ENCODE data around the gene ITM2A. TPM values are rescaled to one million over a fixed set of nuclear protein-coding genes. Genes with fewer than 3 reads are reported as not detected.

The ITM2A gene
- total and polyA plus RNA-seq, 2 experiments from 2014 or later = 48.4 to 57.0 TPM

- TF ChIP-seq, protein P1, sequence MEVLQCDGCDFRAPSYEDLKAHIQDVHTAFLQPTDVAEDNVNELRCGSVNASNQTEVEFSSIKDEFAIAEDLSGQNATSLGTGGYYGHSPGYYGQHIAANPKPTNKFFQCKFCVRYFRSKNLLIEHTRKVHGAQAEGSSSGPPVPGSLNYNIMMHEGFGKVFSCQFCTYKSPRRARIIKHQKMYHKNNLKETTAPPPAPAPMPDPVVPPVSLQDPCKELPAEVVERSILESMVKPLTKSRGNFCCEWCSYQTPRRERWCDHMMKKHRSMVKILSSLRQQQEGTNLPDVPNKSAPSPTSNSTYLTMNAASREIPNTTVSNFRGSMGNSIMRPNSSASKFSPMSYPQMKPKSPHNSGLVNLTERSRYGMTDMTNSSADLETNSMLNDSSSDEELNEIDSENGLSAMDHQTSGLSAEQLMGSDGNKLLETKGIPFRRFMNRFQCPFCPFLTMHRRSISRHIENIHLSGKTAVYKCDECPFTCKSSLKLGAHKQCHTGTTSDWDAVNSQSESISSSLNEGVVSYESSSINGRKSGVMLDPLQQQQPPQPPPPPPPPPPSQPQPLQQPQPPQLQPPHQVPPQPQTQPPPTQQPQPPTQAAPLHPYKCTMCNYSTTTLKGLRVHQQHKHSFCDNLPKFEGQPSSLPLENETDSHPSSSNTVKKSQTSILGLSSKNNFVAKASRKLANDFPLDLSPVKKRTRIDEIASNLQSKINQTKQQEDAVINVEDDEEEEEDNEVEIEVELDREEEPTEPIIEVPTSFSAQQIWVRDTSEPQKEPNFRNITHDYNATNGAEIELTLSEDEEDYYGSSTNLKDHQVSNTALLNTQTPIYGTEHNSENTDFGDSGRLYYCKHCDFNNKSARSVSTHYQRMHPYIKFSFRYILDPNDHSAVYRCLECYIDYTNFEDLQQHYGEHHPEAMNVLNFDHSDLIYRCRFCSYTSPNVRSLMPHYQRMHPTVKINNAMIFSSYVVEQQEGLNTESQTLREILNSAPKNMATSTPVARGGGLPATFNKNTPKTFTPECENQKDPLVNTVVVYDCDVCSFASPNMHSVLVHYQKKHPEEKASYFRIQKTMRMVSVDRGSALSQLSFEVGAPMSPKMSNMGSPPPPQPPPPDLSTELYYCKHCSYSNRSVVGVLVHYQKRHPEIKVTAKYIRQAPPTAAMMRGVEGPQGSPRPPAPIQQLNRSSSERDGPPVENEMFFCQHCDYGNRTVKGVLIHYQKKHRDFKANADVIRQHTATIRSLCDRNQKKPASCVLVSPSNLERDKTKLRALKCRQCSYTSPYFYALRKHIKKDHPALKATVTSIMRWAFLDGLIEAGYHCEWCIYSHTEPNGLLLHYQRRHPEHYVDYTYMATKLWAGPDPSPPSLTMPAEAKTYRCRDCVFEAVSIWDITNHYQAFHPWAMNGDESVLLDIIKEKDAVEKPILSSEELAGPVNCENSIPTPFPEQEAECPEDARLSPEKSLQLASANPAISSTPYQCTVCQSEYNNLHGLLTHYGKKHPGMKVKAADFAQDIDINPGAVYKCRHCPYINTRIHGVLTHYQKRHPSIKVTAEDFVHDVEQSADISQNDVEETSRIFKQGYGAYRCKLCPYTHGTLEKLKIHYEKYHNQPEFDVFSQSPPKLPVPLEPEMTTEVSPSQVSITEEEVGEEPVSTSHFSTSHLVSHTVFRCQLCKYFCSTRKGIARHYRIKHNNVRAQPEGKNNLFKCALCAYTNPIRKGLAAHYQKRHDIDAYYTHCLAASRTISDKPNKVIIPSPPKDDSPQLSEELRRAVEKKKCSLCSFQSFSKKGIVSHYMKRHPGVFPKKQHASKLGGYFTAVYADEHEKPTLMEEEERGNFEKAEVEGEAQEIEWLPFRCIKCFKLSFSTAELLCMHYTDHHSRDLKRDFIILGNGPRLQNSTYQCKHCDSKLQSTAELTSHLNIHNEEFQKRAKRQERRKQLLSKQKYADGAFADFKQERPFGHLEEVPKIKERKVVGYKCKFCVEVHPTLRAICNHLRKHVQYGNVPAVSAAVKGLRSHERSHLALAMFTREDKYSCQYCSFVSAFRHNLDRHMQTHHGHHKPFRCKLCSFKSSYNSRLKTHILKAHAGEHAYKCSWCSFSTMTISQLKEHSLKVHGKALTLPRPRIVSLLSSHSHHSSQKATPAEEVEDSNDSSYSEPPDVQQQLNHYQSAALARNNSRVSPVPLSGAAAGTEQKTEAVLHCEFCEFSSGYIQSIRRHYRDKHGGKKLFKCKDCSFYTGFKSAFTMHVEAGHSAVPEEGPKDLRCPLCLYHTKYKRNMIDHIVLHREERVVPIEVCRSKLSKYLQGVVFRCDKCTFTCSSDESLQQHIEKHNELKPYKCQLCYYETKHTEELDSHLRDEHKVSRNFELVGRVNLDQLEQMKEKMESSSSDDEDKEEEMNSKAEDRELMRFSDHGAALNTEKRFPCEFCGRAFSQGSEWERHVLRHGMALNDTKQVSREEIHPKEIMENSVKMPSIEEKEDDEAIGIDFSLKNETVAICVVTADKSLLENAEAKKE (CRISPR knock-in tag; IDR thresholded peaks at IDR 0.05) = no peak
Observed at GRCh38 chrX:79368441-79368840, 1.3 kb upstream of the ITM2A start (continued).

DNA sequence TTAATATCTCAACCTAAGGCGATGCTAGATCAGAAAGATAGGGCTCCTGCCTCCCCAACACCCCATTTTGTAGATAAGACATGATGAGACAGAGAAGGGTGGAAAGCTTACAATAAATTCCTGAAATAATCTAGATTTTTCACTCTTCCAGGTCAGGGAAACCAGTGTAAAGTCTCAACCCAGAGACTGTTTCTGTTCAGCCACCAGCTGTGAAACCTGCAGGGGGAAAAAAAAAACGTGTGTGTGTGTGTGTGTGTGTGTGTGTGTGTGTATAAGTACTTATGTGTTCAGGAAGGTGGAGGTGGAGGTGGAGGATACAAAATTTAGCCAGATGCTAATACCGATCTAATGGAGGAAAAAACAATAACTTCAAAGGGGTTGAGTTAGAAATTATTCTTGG, 773 bp upstream of the ITM2A start:
- Mint-ChIP-seq H3K4me3 (peak overlapping the region; percentile 88), H3K36me3 (ENCODE audit: low read depth) (no peaks in the 10 kb centered on the region), H3K27me3 (ENCODE audit: insufficient read depth, low read depth, poor library complexity) (no peaks in the 10 kb centered on the region), H3K27ac (peak overlapping the region; percentile 65; the same call in 1 of the 2 replicates), H3K9me3 (no peaks in the 10 kb centered on the region), H3K4me1 (peaks cover 28% of the 10 kb centered on the region)
- H3K4me3 ChIP-seq = peak overlapping the region; percentile 64
- no peaks in the 10 kb centered on the region for H4K20me1 ChIP-seq (replicated peaks; ENCODE audit: insufficient read depth)
- no peaks in the 10 kb centered on the region for H3K36me3 ChIP-seq (ENCODE audit: insufficient read depth)
- peaks cover 7% of the 10 kb centered on the region; the same call in 1 of the 2 replicates for H3K79me2 ChIP-seq (replicated peaks; ENCODE audit: insufficient read depth)
- peaks cover 27% of the 10 kb centered on the region for H3K4me1 ChIP-seq (ENCODE audit: insufficient read depth)
- DNase-seq (ENCODE audit: low spot score) (peak; percentile 9), ATAC-seq (no peak)
- no peaks in the 10 kb centered on the region for H3F3A ChIP-seq (replicated peaks; ENCODE audit: low read depth)
- H2AFZ ChIP-seq = no peak overlapping the region; the same call in 1 of the 2 replicates
- peak overlapping the region; percentile 84 for H3K4me2 ChIP-seq
- H3K9me2 ChIP-seq (ENCODE audit: insufficient read depth) = no peaks in the 10 kb centered on the region
- H3K27ac ChIP-seq (ENCODE audit: low read depth) = peak overlapping the region; percentile 92; the same call in 1 of the 2 replicates
- no peaks in the 10 kb centered on the region for H3K27me3 ChIP-seq (ENCODE audit: insufficient read depth)
- TF ChIP-seq STAT1 (IDR thresholded peaks at IDR 0.05; ENCODE audit: unreplicated experiment) = no peak
- no peak for TF ChIP-seq JUNB (IDR thresholded peaks at IDR 0.05; ENCODE audit: unreplicated experiment)
- TF ChIP-seq, protein P1 (CRISPR knock-in tag; IDR thresholded peaks at IDR 0.05) = no peak
- no peak for TF ChIP-seq REST (IDR thresholded peaks at IDR 0.05; ENCODE audit: unreplicated experiment)
